GM18951 (cell line): ENCODE measurements around the gene AGBL5.

ENCODE experiments used
- POLR2A ChIP-seq: IDR thresholded peaks from 4 replicates; pipeline ENCODE4 v1.6.1; 2011; ENCODE audit warnings: mild to moderate bottlenecking; ENCODE audit not compliant: insufficient read length, insufficient read depth; ENCODE audit errors: extremely low read depth
- in situ Hi-C: fragments of 300-500 bp; cut with MboI; formaldehyde crosslinking; loops from one replicate; pipeline ENCODE4 v1.12.0; 2022; ENCODE audit warnings: low sequenced_read_pairs, mixed read lengths, inconsistent platforms; ENCODE audit not compliant: unreplicated experiment

The AGBL5 gene

GRCh38 chr2:27081984-27082772 lies 30.7 kb downstream of the AGBL5 start:
- in situ Hi-C loops = no loop called here
- TF ChIP-seq POLR2A = no peak

- TF ChIP-seq POLR2A = no peak
- in situ Hi-C loops = no loop called here
These were observed 31.4 kb downstream of the AGBL5 start for GRCh38 chr2:27082773-27083409.

DNA sequence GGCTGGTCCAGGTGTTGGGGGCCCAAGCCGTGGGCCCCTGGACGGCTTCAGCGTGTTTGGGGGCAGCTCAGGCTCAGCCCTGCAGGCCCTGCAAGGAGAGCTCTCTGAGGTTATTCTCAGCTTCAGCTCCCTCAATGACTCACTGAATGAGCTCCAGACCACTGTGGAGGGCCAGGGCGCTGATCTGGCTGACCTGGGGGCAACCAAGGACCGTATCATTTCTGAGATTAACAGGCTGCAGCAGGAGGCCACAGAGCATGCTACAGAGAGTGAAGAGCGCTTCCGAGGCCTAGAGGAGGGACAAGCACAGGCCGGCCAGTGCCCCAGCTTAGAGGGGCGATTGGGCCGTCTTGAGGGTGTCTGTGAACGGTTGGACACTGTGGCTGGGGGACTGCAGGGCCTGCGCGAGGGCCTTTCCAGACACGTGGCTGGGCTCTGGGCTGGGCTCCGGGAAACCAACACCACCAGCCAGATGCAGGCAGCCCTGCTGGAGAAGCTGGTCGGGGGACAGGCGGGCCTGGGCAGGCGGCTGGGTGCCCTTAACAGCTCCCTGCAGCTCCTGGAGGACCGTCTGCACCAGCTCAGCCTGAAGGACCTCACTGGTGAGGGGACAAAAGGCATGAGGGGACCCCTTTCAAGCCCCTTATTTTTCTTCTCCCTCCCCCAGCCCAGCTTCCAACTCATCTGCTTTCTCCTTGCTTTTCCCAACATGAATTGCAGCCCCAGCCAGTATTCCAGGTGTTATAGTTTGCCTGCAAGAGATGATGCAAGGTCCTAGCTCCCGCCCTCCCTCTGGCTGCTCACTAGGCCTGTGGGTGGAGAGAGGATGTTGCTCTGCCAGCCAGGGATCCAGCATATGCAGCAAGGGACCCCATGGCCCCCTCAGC lies 32.2 kb downstream of the AGBL5 start:
- in situ Hi-C loops = no loop called here
- no peak for TF ChIP-seq POLR2A

DNA sequence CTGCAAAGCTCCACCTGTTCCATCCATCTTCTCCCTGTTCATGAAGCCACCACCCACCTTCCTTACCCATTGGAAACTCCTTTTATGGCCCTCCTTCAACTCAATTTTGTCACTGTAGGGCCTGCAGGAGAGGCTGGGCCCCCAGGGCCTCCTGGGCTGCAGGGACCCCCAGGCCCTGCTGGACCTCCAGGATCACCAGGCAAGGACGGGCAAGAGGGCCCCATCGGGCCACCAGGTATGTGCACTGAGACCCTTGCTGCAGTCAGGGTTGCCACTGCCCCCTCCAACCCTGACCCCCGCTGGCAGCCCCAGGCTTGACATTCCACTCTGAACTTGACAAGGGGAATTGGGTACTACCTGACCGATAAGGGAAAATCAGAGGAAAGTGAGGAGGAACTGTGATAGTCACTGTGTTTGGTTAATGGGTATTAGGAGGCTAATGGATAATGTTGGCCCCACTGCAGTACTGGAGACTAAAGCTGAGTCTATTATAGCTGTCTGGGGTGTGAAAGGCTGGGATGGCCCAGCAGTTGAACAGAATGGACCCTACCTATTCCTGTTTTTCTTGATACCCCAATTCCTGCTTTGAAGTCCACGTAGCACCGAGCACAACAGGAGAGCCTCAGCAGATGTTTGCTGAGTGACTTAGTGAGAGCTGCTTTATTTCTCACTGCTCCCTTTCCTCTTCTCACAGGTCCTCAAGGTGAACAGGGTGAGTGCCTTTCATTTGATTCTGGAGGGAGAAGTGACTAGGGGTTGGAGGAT lies 33.0 kb downstream of the AGBL5 start:
- in situ Hi-C loops = no loop called here
- TF ChIP-seq POLR2A = no peak

- in situ Hi-C loops = no loop called here
- no peak for TF ChIP-seq POLR2A
These were observed 33.7 kb downstream of the AGBL5 start for GRCh38 chr2:27085062-27085672.

GRCh38 chr2:27085673-27086089 lies 34.2 kb downstream of the AGBL5 start:
- in situ Hi-C loops = no loop called here
- TF ChIP-seq POLR2A = no peak

DNA sequence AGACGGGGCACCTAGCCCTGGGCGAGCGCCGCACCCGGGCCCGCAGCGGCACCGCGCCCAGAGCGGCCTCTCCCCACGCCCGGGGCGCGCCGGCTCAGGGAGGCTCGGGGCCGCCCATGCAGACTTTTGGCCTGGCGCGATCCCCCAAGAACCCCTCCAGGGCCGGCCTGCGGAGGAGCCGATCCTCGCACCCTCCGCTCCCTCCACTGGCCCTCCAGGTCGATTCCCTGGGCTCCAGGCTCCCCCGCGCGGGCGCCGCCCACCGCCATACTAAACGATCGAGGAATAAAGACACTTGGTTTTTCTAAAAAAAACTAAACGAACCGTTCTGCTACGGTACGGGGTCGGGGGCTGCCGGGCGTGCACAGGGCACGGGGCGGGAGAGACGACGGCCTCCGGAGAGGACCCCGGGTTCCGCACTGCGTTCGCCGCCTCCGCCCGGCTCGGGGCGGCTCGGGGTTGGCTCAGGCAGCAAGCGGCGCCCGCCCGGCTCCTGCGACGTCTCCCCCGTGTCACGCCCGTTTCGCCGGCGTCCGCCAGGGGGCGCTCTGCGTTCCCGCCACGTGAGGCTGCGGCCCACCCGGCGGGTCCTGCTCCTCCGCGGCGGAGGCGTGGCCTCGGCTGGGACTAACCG lies 34.7 kb downstream of the AGBL5 start:
- peak; percentile 73 for TF ChIP-seq POLR2A
- in situ Hi-C loops = no loop called here

GRCh38 chr2:27086724-27087593 lies 35.5 kb downstream of the AGBL5 start, which contains the start of gene KHK:
Gene KHK, plus strand, starts transcription at chr2:27086772. Its CDS starts 488 bp downstream, at chr2:27087260.
- in situ Hi-C loops = no loop called here
- peak; percentile 61 for TF ChIP-seq POLR2A

GRCh38 chr2:27087823-27088410 lies 36.4 kb downstream of the AGBL5 start:
- TF ChIP-seq POLR2A = no peak
- in situ Hi-C loops = no loop called here

GRCh38 chr2:27088634-27089033 lies 37.2 kb downstream of the AGBL5 start:
- no peak for TF ChIP-seq POLR2A
- in situ Hi-C loops = no loop called here

GRCh38 chr2:27089111-27089954 lies 37.9 kb downstream of the AGBL5 start:
- no peak for TF ChIP-seq POLR2A
- in situ Hi-C loops = no loop called here
